A673 (cell line): Measurements from ENCODE around the gene RHOT1.

Experiments used
- EZH2 ChIP-seq: fragments of 200-600 bp; sonication (generic); IDR thresholded peaks from 2 replicates; pipeline ENCODE4 v1.6.1; 2017; ENCODE audit warnings: borderline replicate concordance, low read depth, mild to moderate bottlenecking, mixed read lengths, antibody characterized with exemption, low read length; ENCODE audit not compliant: poor library complexity, severe bottlenecking
- TF ChIP-seq, protein P1 (sequence below): fragments of 300-800, 200-600 bp; sonication (generic); conservative IDR thresholded peaks from 2 replicates; pipeline ENCODE4 v1.5.1; 2017; ENCODE audit warnings: low read depth, mild to moderate bottlenecking, antibody characterized with exemption, low read length, moderate library complexity, mixed read lengths

DNA sequence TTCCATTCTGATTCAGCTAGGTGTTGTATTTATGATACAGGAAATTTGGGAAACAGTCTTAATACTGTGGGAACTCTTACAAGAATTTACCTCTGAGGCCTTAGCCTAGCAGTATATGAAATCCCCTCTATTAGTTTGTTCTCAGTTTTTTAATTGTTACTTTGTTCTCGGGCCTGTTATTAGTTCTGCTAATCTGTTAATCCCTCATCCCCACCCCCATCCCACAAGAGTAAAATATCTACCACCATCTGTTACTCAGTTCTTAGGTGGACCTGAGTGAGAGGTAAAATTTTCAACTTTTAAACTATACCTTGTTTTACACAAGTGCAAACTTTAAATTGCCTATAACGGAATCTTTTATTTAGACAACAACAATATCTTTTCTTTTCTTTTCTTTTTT lies 47.0 kb downstream of the RHOT1 start:
- TF ChIP-seq EZH2 = no peak
- TF ChIP-seq, protein P1, sequence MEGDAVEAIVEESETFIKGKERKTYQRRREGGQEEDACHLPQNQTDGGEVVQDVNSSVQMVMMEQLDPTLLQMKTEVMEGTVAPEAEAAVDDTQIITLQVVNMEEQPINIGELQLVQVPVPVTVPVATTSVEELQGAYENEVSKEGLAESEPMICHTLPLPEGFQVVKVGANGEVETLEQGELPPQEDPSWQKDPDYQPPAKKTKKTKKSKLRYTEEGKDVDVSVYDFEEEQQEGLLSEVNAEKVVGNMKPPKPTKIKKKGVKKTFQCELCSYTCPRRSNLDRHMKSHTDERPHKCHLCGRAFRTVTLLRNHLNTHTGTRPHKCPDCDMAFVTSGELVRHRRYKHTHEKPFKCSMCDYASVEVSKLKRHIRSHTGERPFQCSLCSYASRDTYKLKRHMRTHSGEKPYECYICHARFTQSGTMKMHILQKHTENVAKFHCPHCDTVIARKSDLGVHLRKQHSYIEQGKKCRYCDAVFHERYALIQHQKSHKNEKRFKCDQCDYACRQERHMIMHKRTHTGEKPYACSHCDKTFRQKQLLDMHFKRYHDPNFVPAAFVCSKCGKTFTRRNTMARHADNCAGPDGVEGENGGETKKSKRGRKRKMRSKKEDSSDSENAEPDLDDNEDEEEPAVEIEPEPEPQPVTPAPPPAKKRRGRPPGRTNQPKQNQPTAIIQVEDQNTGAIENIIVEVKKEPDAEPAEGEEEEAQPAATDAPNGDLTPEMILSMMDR = no peak
